Gastroesophageal sphincter (tissue), 4 donors: Measurements from ENCODE around the gene RAB6B. TPM values are rescaled to one million over a fixed set of nuclear protein-coding genes. Genes with fewer than 3 reads are reported as not detected.

Experiments used
- ATAC-seq: fragments of 150-250 bp; one replicate; pipeline ENCODE4 v1.9.1; 2016; ENCODE audit warnings: mild to moderate bottlenecking, moderate library complexity
- H3K27ac ChIP-seq, 4 donors: fragments of 200-600 bp; sonication (generic) in 3 of 4; 1 replicate in 3 of 4; 2 replicates in 1 of 4; pipeline ENCODE4 v1.5.1; 2016 to 2019
- H3K27me3 ChIP-seq: fragments of 200-600 bp; sonication (generic); one replicate; pipeline ENCODE4 v1.5.1; 2019
- H3K36me3 ChIP-seq, 2 donors: fragments of 200-600 bp; sonication (generic); one replicate each; pipeline ENCODE4 v1.5.1; 2019; ENCODE audit warnings: control low read depth in 1 of 2
- H3K4me1 ChIP-seq, 3 donors: fragments of 200-600 bp; sonication (generic); 1 replicate in 2 of 3; 2 replicates in 1 of 3; pipeline ENCODE4 v1.5.1; 2016 to 2019; ENCODE audit warnings: control low read depth in 2 of 3
- H3K4me3 ChIP-seq, 2 donors: fragments of 200-600 bp; sonication (generic); one replicate each; pipeline ENCODE4 v1.5.1; 2019; ENCODE audit warnings: mild to moderate bottlenecking in 1 of 2, moderate library complexity in 1 of 2
- H3K9me3 ChIP-seq, 3 donors: fragments of 200-600 bp; sonication (generic); one replicate each; pipeline ENCODE4 v1.5.1; 2017 to 2019; ENCODE audit warnings: control low read depth in 2 of 3
- CTCF ChIP-seq, 4 experiments: fragments of 200-600 bp in 2 of 4; fragments of 450-650 bp in 2 of 4; sonication (generic) in 1 of 4; IDR thresholded peaks; one replicate each; pipeline ENCODE4 v1.5.1; 2017 to 2019; ENCODE audit warnings: antibody characterized with exemption in 4 of 4, mild to moderate bottlenecking in 2 of 4, moderate library complexity in 2 of 4
- EP300 ChIP-seq: sonication (generic); formaldehyde crosslinking; IDR thresholded peaks from one replicate; pipeline ENCODE4 v1.6.1; 2017; ENCODE audit warnings: antibody characterized with exemption, mild to moderate bottlenecking
- POLR2A ChIP-seq, 2 donors: fragments of 450-650 bp; IDR thresholded peaks; one replicate each; pipeline ENCODE4 v1.6.1; 2017; ENCODE audit warnings: antibody characterized with exemption in 2 of 2, mild to moderate bottlenecking in 2 of 2, moderate library complexity in 1 of 2
- POLR2AphosphoS5 ChIP-seq: sonication (generic); formaldehyde crosslinking; IDR thresholded peaks from one replicate; pipeline ENCODE4 v1.6.1; 2017; ENCODE audit warnings: antibody characterized with exemption
- WGBS, 2 donors: methylation state at CpG; one replicate each; pipeline ENCODE4 v1.1.5; 2018; ENCODE audit warnings: low coverage in 1 of 2; 5-methylcytosine and 5-hydroxymethylcytosine counted together
- total RNA-seq, 4 donors: library from RNA; depleted of rRNA; stranded (reverse); fragments of >200 nt; gene quantifications; one replicate each; pipeline ENCODE4 v1.1.0, GENCODE V29; 2016

RAB6B gene
- total RNA-seq, 4 donors from 2014 or later, result 5.0 to 16.1 (median 8.7) TPM

GRCh38 chr3:133859381-133860234, 36.1 kb downstream of the RAB6B start:
- Histone ChIP-seq H3K9me3 (no peaks in the 10 kb centered on the region), H3K27ac (no peak overlapping the region), H3K4me1 (no peaks in the 10 kb centered on the region), H3K27me3 (no peaks in the 10 kb centered on the region), H3K4me3 (no peak overlapping the region), H3K36me3 (peaks cover 0 to 10% of the 10 kb centered on the region in 2 donors)
- WGBS, 2 donors, result 83 to 93% methylated on average over 8 to 11 of the region's 12 CpGs
- no peak for TF ChIP-seq POLR2AphosphoS5
- no peak for TF ChIP-seq CTCF (IDR thresholded peaks at IDR 0.05)
- TF ChIP-seq POLR2A (IDR thresholded peaks at IDR 0.05), result no peak
- TF ChIP-seq EP300, result no peak
- ATAC-seq, result no peak

- Histone ChIP-seq H3K36me3 (peaks cover 0 to 10% of the 10 kb centered on the region in 2 donors), H3K27ac (no peak overlapping the region), H3K27me3 (no peaks in the 10 kb centered on the region), H3K4me3 (no peak overlapping the region), H3K4me1 (no peaks in the 10 kb centered on the region), H3K9me3 (no peaks in the 10 kb centered on the region)
- no peak for ATAC-seq
- no peak for TF ChIP-seq CTCF (IDR thresholded peaks at IDR 0.05)
- WGBS, 2 donors, result 93 to 98% methylated on average over 3 to 8 of the region's 8 CpGs
Observed at GRCh38 chr3:133857767-133858166, 37.9 kb downstream of the RAB6B start.

GRCh38 chr3:133856316-133856715, 39.4 kb downstream of the RAB6B start:
- Histone ChIP-seq H3K4me1 (no peaks in the 10 kb centered on the region), H3K9me3 (no peaks in the 10 kb centered on the region), H3K27me3 (no peaks in the 10 kb centered on the region), H3K27ac (no peak overlapping the region), H3K4me3 (no peak overlapping the region), H3K36me3 (peaks cover 0 to 1% of the 10 kb centered on the region in 2 donors)
- TF ChIP-seq POLR2AphosphoS5 (no peak), EP300 (no peak), CTCF (IDR thresholded peaks at IDR 0.05) (no peak), POLR2A (IDR thresholded peaks at IDR 0.05) (no peak)
- WGBS, 2 donors, result 60 to 100% methylated on average over 1 to 2 of the region's 2 CpGs
- no peak for ATAC-seq

GRCh38 chr3:133855772-133856171, 39.9 kb downstream of the RAB6B start:
- 73 to 86% methylated on average over 5 to 6 of the region's 6 CpGs for WGBS, 2 donors
- TF ChIP-seq CTCF (IDR thresholded peaks at IDR 0.05) (no peak), POLR2AphosphoS5 (no peak), POLR2A (IDR thresholded peaks at IDR 0.05) (no peak), EP300 (no peak)

GRCh38 chr3:133855002-133855370, 40.7 kb downstream of the RAB6B start:
- H3K36me3 ChIP-seq, result no peaks in the 10 kb centered on the region
- no peaks in the 10 kb centered on the region for H3K9me3 ChIP-seq
- H3K4me3 ChIP-seq, result no peak overlapping the region
- H3K27ac ChIP-seq, result no peak overlapping the region
- no peak for ATAC-seq
- 86 to 94% methylated on average over 1 of the region's 4 CpGs for WGBS, 2 donors
- no peaks in the 10 kb centered on the region for H3K4me1 ChIP-seq
- TF ChIP-seq EP300 (no peak), CTCF (IDR thresholded peaks at IDR 0.05) (no peak), POLR2A (IDR thresholded peaks at IDR 0.05) (no peak), POLR2AphosphoS5 (no peak)
- H3K27me3 ChIP-seq, result no peaks in the 10 kb centered on the region

More at GRCh38 chr3:133855772-133856171, 39.9 kb downstream of the RAB6B start:
- Histone ChIP-seq H3K27ac (no peak overlapping the region), H3K4me3 (no peak overlapping the region), H3K4me1 (no peaks in the 10 kb centered on the region), H3K36me3 (no peaks in the 10 kb centered on the region), H3K9me3 (no peaks in the 10 kb centered on the region), H3K27me3 (no peaks in the 10 kb centered on the region)
- no peak for ATAC-seq
